Motor neuron (in vitro differentiated cells): ENCODE results near the gene LCE1E. TPM values are rescaled to one million over a fixed set of nuclear protein-coding genes. Genes with fewer than 3 reads are reported as not detected.

Experiments
- ATAC-seq, 8 experiments: fragments of 200-7000 bp; cut with Tn5 transposase; replicated peaks in 6 of 8; 2 replicates each; pipeline ENCODE4 v1.8.0; 2021; ENCODE audit warnings: mild to moderate bottlenecking in 8 of 8, moderate library complexity in 8 of 8
- H3K27ac ChIP-seq, 2 donors: fragments of 250-450 bp; sonication (Bioruptor Pico); 2 replicates each; pipeline ENCODE4 v1.9.0; 2021; ENCODE audit warnings: antibody characterized with exemption in 2 of 2, mild to moderate bottlenecking in 2 of 2, moderate library complexity in 1 of 2
- H3K4me1 ChIP-seq, 2 donors: fragments of 250-450 bp; sonication (Bioruptor Pico); replicated peaks in 1 of 2; 2 replicates each; pipeline ENCODE4 v1.6.1; 2021; ENCODE audit warnings: antibody characterized with exemption in 2 of 2, mild to moderate bottlenecking in 2 of 2, moderate library complexity in 1 of 2
- H3K4me3 ChIP-seq, 5 donors: fragments of 250-450 bp; sonication (Bioruptor Pico); 2 replicates each; pipeline ENCODE4 v1.9.0; 2021; ENCODE audit warnings: antibody characterized with exemption in 5 of 5, mild to moderate bottlenecking in 5 of 5, moderate library complexity in 4 of 5
- WGBS, 10 experiments: fragments of 450-650 bp; shearing (Covaris generic); methylation state at CpG; one replicate each; pipeline ENCODE4 v1.0.0; 2022; 5-methylcytosine and 5-hydroxymethylcytosine counted together
- in situ Hi-C, 9 experiments: fragments of 400-800 bp; cut with MboI; loops; one replicate each; pipeline ENCODE4 v1.15.0; 2021; ENCODE audit warnings: low sequenced_read_pairs in 9 of 9, low pct_unique_long_range_greater_than_20kb in 2 of 9; ENCODE audit not compliant: unreplicated experiment in 9 of 9
- total RNA-seq, 8 experiments: library from RNA; unstranded; fragments of 300-600 nt; gene quantifications; 2 replicates each; pipeline versions ENCODE4 v1.2.3 to v1.2.4, GENCODE V29; 2022

The LCE1E gene
- total RNA-seq, 8 experiments from 2014 or later, result 0.23 to 0.95 (median 0.51) TPM; not detected in 5

DNA sequence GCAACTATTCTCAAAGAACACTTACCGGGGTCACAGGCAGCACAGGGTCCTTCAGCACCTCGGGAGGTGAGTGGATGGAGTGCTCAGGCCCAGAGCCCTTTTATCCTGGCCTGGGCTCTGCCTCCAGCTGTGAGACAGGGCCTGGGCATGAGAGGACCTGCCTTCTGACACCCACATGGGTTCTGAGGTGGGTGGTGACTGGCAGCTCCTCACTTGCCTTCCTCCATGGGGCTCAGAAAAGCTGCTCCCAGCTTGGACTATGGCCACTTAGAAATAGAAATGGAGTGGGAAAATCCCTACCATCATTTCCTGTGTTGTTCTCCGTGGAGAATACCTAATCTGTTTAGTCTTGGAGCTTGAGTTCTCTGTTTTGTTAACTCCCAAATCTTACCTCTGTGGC is 20.5 kb downstream of the LCE1E start, which contains the start of gene LCE1C:
Gene LCE1C (minus strand): TSS at position 76 of the 400 bp plus-strand sequence. CDS start 1,173 bp downstream, outside the sequence.
- in situ Hi-C loops, result no loop called here
- Histone ChIP-seq H3K27ac (no peak within 1 kb of the TSS), H3K4me1 (no peaks in the 10 kb centered on the region), H3K4me3 (no peak within 1 kb of the TSS)
- no peak for ATAC-seq
- 0 to 57% (median 17%) methylated on average over 1 to 3 of the region's 3 CpGs; no CpG with 5 or more reads in 4 of the 10 experiments for WGBS, 10 experiments

- in situ Hi-C loops, result no loop called here
- no peak overlapping the region for H3K4me3 ChIP-seq
- no peak overlapping the region for H3K27ac ChIP-seq
- no peaks in the 10 kb centered on the region for H3K4me1 ChIP-seq
- ATAC-seq, result no peak
- WGBS, 10 experiments, result 0 to 60% (median 50%) methylated on average over 1 to 2 of the region's 2 CpGs; no CpG with 5 or more reads in 3 of the 10 experiments
These were observed 25.0 kb downstream of the LCE1E start for GRCh38 chr1:152811050-152811449.

GRCh38 chr1:152811671-152812070 is 25.6 kb downstream of the LCE1E start, which contains the start of gene LCE1B:
TSS of gene LCE1B (plus strand) at chr1:152811971. CDS start at chr1:152812447, 476 bp downstream.
- H3K4me1 ChIP-seq, result no peaks in the 10 kb centered on the region
- no peak within 1 kb of the TSS for H3K27ac ChIP-seq
- H3K4me3 ChIP-seq, result no peak within 1 kb of the TSS
- in situ Hi-C loops, result no loop called here
- 36 to 83% (median 65%) methylated on average over 1 to 2 of the region's 2 CpGs; no CpG with 5 or more reads in 2 of the 10 experiments for WGBS, 10 experiments
- no peak for ATAC-seq

GRCh38 chr1:152817309-152817708 is 31.3 kb downstream of the LCE1E start:
- 0 to 86% (median 44%) methylated on average over 1 to 6 of the region's 6 CpGs; no CpG with 5 or more reads in 1 of the 10 experiments for WGBS, 10 experiments
- in situ Hi-C loops, result no loop called here
- Histone ChIP-seq H3K27ac (no peak overlapping the region), H3K4me3 (no peak overlapping the region), H3K4me1 (no peaks in the 10 kb centered on the region)
- ATAC-seq, result no peak

GRCh38 chr1:152823294-152823693 is 37.2 kb downstream of the LCE1E start:
- ATAC-seq, result no peak
- 0 to 56% (median 17%) methylated on average over 3 to 5 of the region's 5 CpGs for WGBS, 10 experiments
- H3K4me1 ChIP-seq, result no peaks in the 10 kb centered on the region
- in situ Hi-C loops, result no loop called here
- no peak overlapping the region for H3K4me3 ChIP-seq
- no peak overlapping the region for H3K27ac ChIP-seq

GRCh38 chr1:152824964-152825363 is 38.9 kb downstream of the LCE1E start:
- in situ Hi-C loops, result no loop called here
- H3K4me1 ChIP-seq, result no peaks in the 10 kb centered on the region
- H3K4me3 ChIP-seq, result no peak overlapping the region
- no peak overlapping the region for H3K27ac ChIP-seq
- ATAC-seq, result peak in 1 of 8 experiments; percentile 29

GRCh38 chr1:152827173-152827572 is 41.1 kb downstream of the LCE1E start, which contains the start of gene LCE1A:
TSS of gene LCE1A (plus strand) at chr1:152827473. CDS start at chr1:152827473, 0 bp downstream.
- in situ Hi-C loops, result no loop called here
- no peak within 1 kb of the TSS for H3K27ac ChIP-seq
- WGBS, 10 experiments, result 0 to 93% (median 44%) methylated on average over 1 to 2 of the region's 2 CpGs; no CpG with 5 or more reads in 6 of the 10 experiments
- H3K4me1 ChIP-seq, result no peaks in the 10 kb centered on the region
- ATAC-seq, result no peak
- no peak within 1 kb of the TSS for H3K4me3 ChIP-seq

DNA sequence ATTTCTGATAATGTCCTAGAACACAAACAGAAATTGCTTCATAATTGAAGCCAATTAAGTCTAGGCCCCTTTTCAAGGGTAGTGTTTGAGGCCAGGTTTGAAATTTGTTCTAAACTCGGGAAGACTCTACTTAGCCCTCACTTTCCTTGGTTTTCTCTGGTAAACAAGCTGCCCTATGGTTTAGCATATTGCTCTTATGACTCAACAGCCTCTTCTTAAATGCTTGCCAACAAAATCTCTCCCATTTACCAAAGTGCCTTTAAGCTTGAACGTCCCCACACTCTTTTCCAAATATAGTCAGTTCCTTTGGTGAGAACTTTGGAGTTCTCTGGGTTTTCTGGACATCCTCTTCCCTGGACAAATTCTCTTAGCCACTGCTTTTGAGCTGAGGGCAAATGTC is 50.8 kb downstream of the LCE1E start:
- 0 to 58% (median 4%) methylated on average over 1 to 2 of the region's 2 CpGs; no CpG with 5 or more reads in 2 of the 10 experiments for WGBS, 10 experiments
- in situ Hi-C loops, result no loop called here
- H3K27ac ChIP-seq, result no peak overlapping the region
- no peak overlapping the region for H3K4me3 ChIP-seq
- H3K4me1 ChIP-seq, result no peaks in the 10 kb centered on the region
- peak in 2 of 8 experiments; percentile 64 to 76 for ATAC-seq

Other genes starting within 250 kb of the LCE1E start
- gene LCE3E, start 219.5 kb upstream of the LCE1E start, total RNA-seq, result under 1 TPM in 1 of 8 experiments, not detected in 7; 0.81 TPM
- not detected for gene LCE3D, start 205.7 kb upstream of the LCE1E start, total RNA-seq
- gene LCE3C, start 186.0 kb upstream of the LCE1E start, total RNA-seq, result 1 to 10 TPM in 1 of 8 experiments, not detected in 7; 1.3 TPM
- gene LCE3B, start 172.4 kb upstream of the LCE1E start, total RNA-seq, result not detected
- not detected for gene LCE3A, start 163.2 kb upstream of the LCE1E start, total RNA-seq
- not detected for gene LCE2D, start 122.9 kb upstream of the LCE1E start, total RNA-seq
- gene LCE2C, start 111.0 kb upstream of the LCE1E start, total RNA-seq, result 1 to 10 TPM in 1 of 8 experiments, not detected in 7; 1.4 TPM
- gene LCE2B, start 100.1 kb upstream of the LCE1E start, total RNA-seq, result not detected
- gene LCE2A, start 87.9 kb upstream of the LCE1E start, total RNA-seq, result under 1 TPM in 1 of 8 experiments, not detected in 7; 0.62 TPM
- gene LCE4A, start 78.1 kb upstream of the LCE1E start, total RNA-seq, result not detected
- 1 to 10 TPM in 1 of 8 experiments, under 1 TPM in 5, not detected in 2; 0.20 to 1.8 (median 0.37) TPM for gene KPRP, start 28.2 kb upstream of the LCE1E start, total RNA-seq
- gene LCE1F, start 11.1 kb upstream of the LCE1E start, total RNA-seq, result not detected
- gene LCE1D, start 10.5 kb downstream of the LCE1E start, total RNA-seq, result not detected
- 1 to 10 TPM in 1 of 8 experiments, under 1 TPM in 1, not detected in 6; 0.76 to 1.0 TPM for gene LCE1C, start 20.4 kb downstream of the LCE1E start, total RNA-seq
- gene LCE1B, start 25.7 kb downstream of the LCE1E start, total RNA-seq, result under 1 TPM in 3 of 8 experiments, not detected in 5; 0.24 to 0.66 (median 0.25) TPM
- not detected for gene LCE1A, start 41.2 kb downstream of the LCE1E start, total RNA-seq
- 1 to 10 TPM in 1 of 8 experiments, under 1 TPM in 1, not detected in 6; 0.87 to 1.7 TPM for gene LCE6A, start 56.6 kb downstream of the LCE1E start, total RNA-seq
- gene LCE7A, start 73.7 kb downstream of the LCE1E start, total RNA-seq, result 1 to 10 TPM in 1 of 8 experiments, not detected in 7; 2.4 TPM
- not detected for gene SMCP, start 92.1 kb downstream of the LCE1E start, total RNA-seq
- under 1 TPM in 5 of 8 experiments, not detected in 3; 0.13 to 0.90 (median 0.17) TPM for gene IVL, start 122.3 kb downstream of the LCE1E start, total RNA-seq
- not detected for gene SPRR5, start 160.9 kb downstream of the LCE1E start, total RNA-seq
- gene SPRR4, start 184.4 kb downstream of the LCE1E start, total RNA-seq, result 1 to 10 TPM in 1 of 8 experiments, under 1 TPM in 1, not detected in 6; 0.29 to 1.7 TPM
- gene SPRR1A, start 197.8 kb downstream of the LCE1E start, total RNA-seq, result not detected
- under 1 TPM in 2 of 8 experiments, not detected in 6; 0.50 to 0.85 TPM for gene SPRR3, start 215.5 kb downstream of the LCE1E start, total RNA-seq
- gene SPRR1B, start 244.9 kb downstream of the LCE1E start, total RNA-seq, result not detected